Right lobe of liver (tissue), 4 donors: ENCODE results near the gene F13A1.

Experiments used
- POLR2A ChIP-seq: fragments of 450-650 bp; IDR thresholded peaks from one replicate; pipeline ENCODE4 v1.6.1; 2017; ENCODE audit warnings: antibody characterized with exemption, mild to moderate bottlenecking
- TF ChIP-seq, protein P1 (sequence below), 4 donors: fragments of 200-600 bp in 3 of 4; fragments of 450-650 bp in 1 of 4; IDR thresholded peaks; one replicate each; pipeline versions ENCODE4 v1.5.1 to v1.8.0; 2016 to 2022; ENCODE audit warnings: antibody characterized with exemption in 4 of 4, mild to moderate bottlenecking in 2 of 4
- donor health status: DM: no; HTN: no; CAD: no.
- donor health status: DM: no; HTN: no; CAD: no.
- donor health status: DM: no; HTN: yes; CAD: no.

DNA sequence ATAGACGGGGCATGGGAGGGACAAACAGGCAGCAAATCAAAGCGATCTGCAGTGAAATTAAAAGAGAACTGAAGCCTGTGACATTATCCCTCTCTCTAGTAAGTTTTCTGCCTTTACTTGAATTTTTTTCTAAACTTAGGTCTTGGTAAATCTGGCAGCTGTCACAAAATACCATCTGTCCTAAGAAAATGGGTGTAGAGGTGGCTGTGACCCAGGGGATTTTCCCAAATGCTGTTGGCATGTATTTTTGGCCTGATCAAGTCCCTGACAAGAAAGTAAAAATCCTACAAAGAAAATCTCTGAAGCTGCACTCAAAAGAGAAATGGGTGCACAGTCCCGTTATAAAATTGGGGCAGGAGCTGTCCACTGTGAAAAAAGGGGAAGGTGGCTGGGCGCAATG lies 30.2 kb upstream of the F13A1 start:
- TF ChIP-seq, protein P1, sequence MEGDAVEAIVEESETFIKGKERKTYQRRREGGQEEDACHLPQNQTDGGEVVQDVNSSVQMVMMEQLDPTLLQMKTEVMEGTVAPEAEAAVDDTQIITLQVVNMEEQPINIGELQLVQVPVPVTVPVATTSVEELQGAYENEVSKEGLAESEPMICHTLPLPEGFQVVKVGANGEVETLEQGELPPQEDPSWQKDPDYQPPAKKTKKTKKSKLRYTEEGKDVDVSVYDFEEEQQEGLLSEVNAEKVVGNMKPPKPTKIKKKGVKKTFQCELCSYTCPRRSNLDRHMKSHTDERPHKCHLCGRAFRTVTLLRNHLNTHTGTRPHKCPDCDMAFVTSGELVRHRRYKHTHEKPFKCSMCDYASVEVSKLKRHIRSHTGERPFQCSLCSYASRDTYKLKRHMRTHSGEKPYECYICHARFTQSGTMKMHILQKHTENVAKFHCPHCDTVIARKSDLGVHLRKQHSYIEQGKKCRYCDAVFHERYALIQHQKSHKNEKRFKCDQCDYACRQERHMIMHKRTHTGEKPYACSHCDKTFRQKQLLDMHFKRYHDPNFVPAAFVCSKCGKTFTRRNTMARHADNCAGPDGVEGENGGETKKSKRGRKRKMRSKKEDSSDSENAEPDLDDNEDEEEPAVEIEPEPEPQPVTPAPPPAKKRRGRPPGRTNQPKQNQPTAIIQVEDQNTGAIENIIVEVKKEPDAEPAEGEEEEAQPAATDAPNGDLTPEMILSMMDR (IDR thresholded peaks at IDR 0.05): no peak
- TF ChIP-seq POLR2A: no peak
